Smooth muscle cell (in vitro differentiated cells): Measurements from ENCODE around the gene TPM1. TPM values are rescaled to one million over a fixed set of nuclear protein-coding genes. Genes with fewer than 3 reads are reported as not detected.

Experiments
- DNase-seq: peaks from one replicate; lab custom pipeline; 2025; ENCODE audit not compliant: unreplicated experiment; lab: John Stamatoyannopoulos, UW
- H2AFZ ChIP-seq: fragments of 200-600 bp; sonication (generic); 2 replicates; pipeline ENCODE4 v1.6.0; 2016; ENCODE audit warnings: antibody characterized with exemption, low read depth, mild to moderate bottlenecking
- H3F3A ChIP-seq: fragments of 200-600 bp; sonication (generic); 2 replicates; pipeline ENCODE4 v1.6.0; 2017; ENCODE audit warnings: antibody characterized with exemption, low read depth
- H3K27ac ChIP-seq: fragments of 200-600 bp; sonication (generic); 2 replicates; pipeline ENCODE4 v1.5.1; 2016; ENCODE audit warnings: low read depth, mild to moderate bottlenecking
- H3K27me3 ChIP-seq: fragments of 200-600 bp; sonication (generic); 2 replicates; pipeline ENCODE4 v1.6.1; 2016; ENCODE audit warnings: low read depth, mild to moderate bottlenecking
- H3K36me3 ChIP-seq: fragments of 200-600 bp; sonication (generic); 2 replicates; pipeline ENCODE4 v1.5.1; 2016; ENCODE audit warnings: low read depth
- H3K4me1 ChIP-seq: fragments of 200-600 bp; sonication (generic); 2 replicates; pipeline ENCODE4 v1.5.1; 2016; ENCODE audit warnings: low read depth
- H3K4me2 ChIP-seq: fragments of 200-600 bp; sonication (generic); 2 replicates; pipeline ENCODE4 v1.6.0; 2016; ENCODE audit warnings: mild to moderate bottlenecking
- H3K4me3 ChIP-seq: fragments of 200-600 bp; sonication (generic); 2 replicates; pipeline ENCODE4 v1.5.1; 2016; ENCODE audit warnings: mild to moderate bottlenecking
- H3K79me2 ChIP-seq: fragments of 200-600 bp; sonication (generic); 2 replicates; pipeline ENCODE4 v1.6.0; 2016; ENCODE audit warnings: low read depth, mild to moderate bottlenecking
- H3K9ac ChIP-seq: fragments of 200-600 bp; sonication (generic); 2 replicates; pipeline ENCODE4 v1.6.0; 2016; ENCODE audit warnings: low read depth
- H3K9me3 ChIP-seq: fragments of 200-600 bp; sonication (generic); replicated peaks from 2 replicates; pipeline ENCODE4 v1.5.1; 2016; ENCODE audit warnings: low read depth
- H4K20me1 ChIP-seq: fragments of 200-600 bp; sonication (generic); 2 replicates; pipeline ENCODE4 v1.6.0; 2016; ENCODE audit warnings: low read depth
- WGBS: methylation state at CpG from one replicate; pipeline ENCODE4 v1.1.7; 2016; ENCODE audit warnings: low lambda C conversion rate; 5-methylcytosine and 5-hydroxymethylcytosine counted together
- polyA plus RNA-seq: library from polyadenylated mRNA; unstranded; fragments of >200 nt; fragmentation: Nextera tagmentation; extraction: Ambion mirVana; gene quantifications from 2 replicates; pipeline ENCODE4 v1.2.1, GENCODE V29; 2016
- total RNA-seq: library from RNA; depleted of rRNA; stranded (reverse); fragments of >200 nt; gene quantifications from 2 replicates; pipeline ENCODE4 v1.2.3, GENCODE V29; 2014
- TF ChIP-seq, protein P1 (sequence below): fragments of 200-600 bp; sonication (generic); IDR thresholded peaks from 2 replicates; pipeline ENCODE4 v1.5.1; 2017; ENCODE audit warnings: borderline replicate concordance, mild to moderate bottlenecking, antibody characterized with exemption; ENCODE audit not compliant: insufficient read depth, poor library complexity, severe bottlenecking

The TPM1 gene
- total and polyA plus RNA-seq, 2 experiments from 2014 or later, result 1,694 to 1,915 TPM

DNA sequence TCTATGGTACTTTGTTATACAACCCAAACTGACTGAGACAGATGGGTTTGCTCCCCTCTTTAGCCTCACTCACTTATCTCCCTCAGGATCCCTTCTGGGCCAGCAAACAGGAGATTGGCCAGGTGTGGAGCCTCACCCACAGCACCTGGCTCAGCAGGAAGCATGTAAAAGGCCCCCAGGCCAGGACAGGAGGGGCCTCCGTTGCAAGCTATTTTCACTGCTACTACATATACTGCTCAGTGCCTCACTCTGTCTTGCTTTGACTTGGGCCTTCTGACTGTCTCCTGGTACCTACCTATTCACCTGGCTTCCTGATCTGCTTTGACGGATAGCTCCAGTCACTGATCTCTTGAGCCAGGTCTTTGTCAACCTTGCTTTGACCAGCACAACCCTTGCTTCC lies 20.4 kb upstream of the TPM1 start:
- Histone ChIP-seq H3K9ac (no peak overlapping the region), H3K9me3 (no peaks in the 10 kb centered on the region), H3K79me2 (no peaks in the 10 kb centered on the region), H4K20me1 (no peaks in the 10 kb centered on the region), H3K27me3 (no peaks in the 10 kb centered on the region), H3K4me2 (no peak overlapping the region), H3K36me3 (no peaks in the 10 kb centered on the region), H2AFZ (no peak overlapping the region), H3K4me1 (peaks cover 10% of the 10 kb centered on the region), H3K27ac (peak overlapping the region; percentile 73), H3K4me3 (no peak overlapping the region), H3F3A (peaks cover 8% of the 10 kb centered on the region)
- 82% methylated on average over 2 of the region's 2 CpGs for WGBS
- DNase-seq, result no peak
- TF ChIP-seq, protein P1, sequence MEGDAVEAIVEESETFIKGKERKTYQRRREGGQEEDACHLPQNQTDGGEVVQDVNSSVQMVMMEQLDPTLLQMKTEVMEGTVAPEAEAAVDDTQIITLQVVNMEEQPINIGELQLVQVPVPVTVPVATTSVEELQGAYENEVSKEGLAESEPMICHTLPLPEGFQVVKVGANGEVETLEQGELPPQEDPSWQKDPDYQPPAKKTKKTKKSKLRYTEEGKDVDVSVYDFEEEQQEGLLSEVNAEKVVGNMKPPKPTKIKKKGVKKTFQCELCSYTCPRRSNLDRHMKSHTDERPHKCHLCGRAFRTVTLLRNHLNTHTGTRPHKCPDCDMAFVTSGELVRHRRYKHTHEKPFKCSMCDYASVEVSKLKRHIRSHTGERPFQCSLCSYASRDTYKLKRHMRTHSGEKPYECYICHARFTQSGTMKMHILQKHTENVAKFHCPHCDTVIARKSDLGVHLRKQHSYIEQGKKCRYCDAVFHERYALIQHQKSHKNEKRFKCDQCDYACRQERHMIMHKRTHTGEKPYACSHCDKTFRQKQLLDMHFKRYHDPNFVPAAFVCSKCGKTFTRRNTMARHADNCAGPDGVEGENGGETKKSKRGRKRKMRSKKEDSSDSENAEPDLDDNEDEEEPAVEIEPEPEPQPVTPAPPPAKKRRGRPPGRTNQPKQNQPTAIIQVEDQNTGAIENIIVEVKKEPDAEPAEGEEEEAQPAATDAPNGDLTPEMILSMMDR, result no peak

DNA sequence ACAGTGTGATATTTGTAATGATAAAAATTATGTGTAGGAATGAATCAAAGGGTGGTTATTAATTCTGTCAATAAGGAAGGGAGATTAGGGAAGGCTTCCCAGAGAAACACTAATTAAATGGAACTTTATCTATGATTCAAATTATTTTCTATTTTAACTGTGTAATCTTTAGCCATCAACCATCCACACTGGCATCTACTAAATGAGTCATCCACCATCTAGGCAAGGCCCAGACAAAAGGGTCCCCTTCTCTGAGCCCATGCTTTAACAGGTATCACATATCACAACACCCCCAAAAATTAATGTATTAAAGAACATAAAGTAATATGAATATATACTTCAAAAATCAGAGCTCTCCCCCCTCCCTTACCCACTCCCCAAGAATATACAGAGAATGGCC lies 19.9 kb upstream of the TPM1 start:
- TF ChIP-seq, protein P1, result no peak
- peak overlapping the region; percentile 73 for H3K27ac ChIP-seq
- DNase-seq, result no peak
- no peaks in the 10 kb centered on the region for H4K20me1 ChIP-seq
- no peak overlapping the region for H3K4me2 ChIP-seq
- no peaks in the 10 kb centered on the region for H3K36me3 ChIP-seq
- no peak overlapping the region for H2AFZ ChIP-seq
- H3K9me3 ChIP-seq, result no peaks in the 10 kb centered on the region
- H3K79me2 ChIP-seq, result no peaks in the 10 kb centered on the region
- peaks cover 8% of the 10 kb centered on the region for H3F3A ChIP-seq
- H3K4me3 ChIP-seq, result no peak overlapping the region
- H3K9ac ChIP-seq, result no peak overlapping the region
- peaks cover 10% of the 10 kb centered on the region for H3K4me1 ChIP-seq
- H3K27me3 ChIP-seq, result no peaks in the 10 kb centered on the region

DNA sequence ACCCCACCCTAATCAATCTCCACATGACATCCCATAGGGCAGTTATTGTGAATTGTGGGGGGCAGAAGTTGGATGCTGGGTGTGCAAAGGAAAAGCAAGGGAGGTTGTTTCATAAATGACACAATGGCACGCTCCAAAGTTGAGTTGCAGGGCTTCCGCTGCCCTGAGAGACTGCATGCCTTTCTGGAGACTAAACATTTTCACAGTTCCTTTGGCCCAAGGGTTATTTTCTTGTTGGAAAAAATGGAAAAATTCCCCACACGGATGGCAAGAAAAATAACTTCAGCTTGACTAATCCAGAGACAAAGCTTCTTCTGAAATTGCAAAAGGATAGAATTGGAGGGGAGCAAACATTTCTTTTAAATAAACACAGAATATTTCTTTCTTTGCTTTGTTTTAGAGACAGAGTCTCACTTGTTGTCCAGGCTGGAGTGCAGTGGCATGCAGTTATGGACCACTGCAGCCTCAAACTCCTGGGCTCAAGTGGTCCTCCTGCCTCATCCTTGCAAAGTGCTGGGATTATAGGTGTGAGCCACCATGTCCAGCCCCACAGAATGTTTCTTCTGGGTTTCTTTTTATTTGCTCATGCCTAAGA lies 19.1 kb upstream of the TPM1 start:
- no peak for DNase-seq

More for the DNA sequence above, 19.1 kb upstream of the TPM1 start:
- no peaks in the 10 kb centered on the region for H4K20me1 ChIP-seq
- peak overlapping the region; percentile 73 for H3K27ac ChIP-seq
- peak overlapping the region; percentile 49 for H3K4me2 ChIP-seq
- TF ChIP-seq, protein P1, result no peak
- H3K9ac ChIP-seq, result no peak overlapping the region
- no peaks in the 10 kb centered on the region for H3K79me2 ChIP-seq
- no peak overlapping the region for H2AFZ ChIP-seq
- no peaks in the 10 kb centered on the region for H3K9me3 ChIP-seq
- H3K27me3 ChIP-seq, result no peaks in the 10 kb centered on the region
- peaks cover 10% of the 10 kb centered on the region for H3K4me1 ChIP-seq
- peaks cover 8% of the 10 kb centered on the region for H3F3A ChIP-seq
- 14% methylated on average over 3 of the region's 3 CpGs for WGBS
- H3K36me3 ChIP-seq, result no peaks in the 10 kb centered on the region
- no peak overlapping the region for H3K4me3 ChIP-seq
